ENCODE results near the gene ERO1A.

The ERO1A gene

DNA sequence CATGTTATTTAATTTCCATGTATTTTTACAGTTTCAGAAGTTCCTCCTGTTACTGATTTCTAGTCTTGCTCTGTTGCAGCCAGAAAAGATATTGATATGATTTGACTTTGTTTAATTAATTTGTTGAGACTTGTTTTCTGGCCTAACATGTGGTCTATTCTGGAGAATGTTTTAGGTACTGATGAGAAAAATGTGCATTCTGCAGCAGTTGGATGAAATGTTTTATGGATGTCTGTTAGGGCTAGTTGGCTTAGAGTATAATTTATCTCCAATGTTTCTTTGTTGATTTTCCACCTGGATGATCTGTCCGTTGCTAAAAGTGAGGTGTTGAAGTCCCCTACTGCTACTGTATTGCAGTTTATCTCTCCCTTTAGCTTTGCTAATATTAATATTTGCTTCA lies 88.3 kb downstream of the ERO1A start:
- DNase-seq (ENCODE audit: low spot score), result no peak

DNA sequence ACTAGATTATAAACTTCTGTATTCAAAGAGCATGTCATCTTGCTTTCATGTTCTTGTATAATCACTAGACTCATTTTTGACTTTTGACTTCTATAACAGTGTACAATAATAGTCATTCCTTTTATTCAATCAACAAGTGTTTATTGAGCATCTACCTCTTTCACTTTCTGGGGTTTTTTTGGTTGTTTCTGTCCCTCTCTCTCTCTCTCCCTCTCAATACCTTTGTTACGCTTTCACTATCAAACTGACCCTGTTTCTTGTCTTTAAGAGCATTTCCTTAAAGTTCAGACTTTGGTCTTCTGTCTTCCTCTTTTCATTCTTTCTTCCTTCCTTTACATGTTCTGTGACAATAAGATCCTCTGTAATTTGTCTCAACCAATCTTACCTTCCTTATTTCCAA lies 93.2 kb downstream of the ERO1A start:
- no peak for DNase-seq (ENCODE audit: low spot score)

DNA sequence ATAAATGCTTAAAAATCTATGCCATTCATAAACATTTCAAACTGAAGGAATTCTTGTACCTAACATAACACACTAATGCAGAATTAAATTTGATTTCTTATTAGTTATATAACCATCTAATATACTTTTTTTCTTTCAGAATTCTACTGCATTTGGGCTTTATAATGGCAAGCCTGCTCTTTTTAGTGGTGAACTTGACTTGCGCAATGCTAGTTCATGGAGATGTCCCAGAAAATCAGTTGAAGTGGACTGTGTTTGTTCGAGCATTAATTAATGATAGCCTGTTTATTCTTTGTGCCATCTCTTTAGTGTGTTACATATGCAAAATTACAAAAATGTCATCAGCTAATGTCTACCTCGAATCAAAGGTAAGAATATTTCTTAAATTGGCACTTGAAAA lies 95.4 kb downstream of the ERO1A start:
- DNase-seq (ENCODE audit: low spot score), result no peak

DNA sequence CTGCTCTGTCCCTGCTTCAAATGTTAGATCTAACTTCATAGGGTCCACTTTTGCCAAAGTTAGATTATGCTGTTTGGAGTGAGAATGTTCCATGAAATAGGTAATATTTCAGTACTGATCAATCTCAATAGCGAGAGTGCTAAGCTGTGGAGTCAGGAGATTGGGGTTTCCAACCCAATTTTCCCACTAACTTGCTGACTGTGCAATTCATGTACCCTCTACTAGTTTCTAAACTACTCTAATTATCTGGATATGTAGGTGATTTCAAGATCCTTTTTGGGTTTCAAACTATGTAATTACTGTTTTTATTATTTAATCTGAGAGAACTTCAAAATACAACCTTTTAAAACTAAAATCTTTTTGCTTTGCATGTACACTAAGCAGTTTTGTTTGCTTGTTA lies 96.8 kb downstream of the ERO1A start:
- no peak for DNase-seq (ENCODE audit: low spot score)

DNA sequence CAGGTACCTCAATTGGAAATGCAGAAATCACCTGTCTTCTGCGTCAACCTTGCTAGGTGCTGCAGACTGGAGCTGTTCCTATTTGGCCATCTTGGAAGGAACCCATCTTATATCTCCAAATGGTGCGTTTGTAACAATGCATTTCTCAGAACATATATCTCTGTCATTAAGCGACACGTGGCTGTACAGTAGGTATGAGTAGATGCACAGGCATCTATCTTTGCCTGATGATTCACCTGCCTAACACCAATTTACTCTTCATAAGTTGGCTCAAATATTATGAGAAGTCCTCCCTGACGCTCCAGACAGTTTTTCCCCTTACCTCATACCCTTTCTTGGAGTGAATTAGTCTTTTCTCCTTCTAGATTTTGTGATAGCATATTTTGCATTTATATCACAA lies 98.5 kb downstream of the ERO1A start:
- no peak for DNase-seq (ENCODE audit: low spot score)

DNA sequence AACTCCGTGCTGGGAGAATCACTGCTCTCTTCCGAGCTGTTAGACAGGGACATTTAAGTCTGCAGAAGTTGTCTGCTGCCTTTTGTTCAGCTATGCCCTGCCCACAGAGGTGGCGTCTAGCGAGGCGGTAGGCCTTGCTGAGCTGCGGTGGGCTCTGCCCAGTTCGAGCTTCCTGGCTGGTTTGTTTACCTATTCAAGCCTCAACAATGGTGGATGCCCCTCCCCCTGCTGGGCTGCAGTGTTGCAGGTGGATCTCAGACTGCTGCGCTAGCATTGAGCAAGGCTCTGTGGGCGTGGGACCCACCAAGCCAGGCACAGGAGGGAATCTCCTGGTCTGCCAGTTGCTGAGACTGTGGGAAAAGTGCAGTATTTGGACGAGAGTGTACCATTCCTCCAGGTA lies 99.0 kb downstream of the ERO1A start:
- no peak for DNase-seq (ENCODE audit: low spot score)

DNA sequence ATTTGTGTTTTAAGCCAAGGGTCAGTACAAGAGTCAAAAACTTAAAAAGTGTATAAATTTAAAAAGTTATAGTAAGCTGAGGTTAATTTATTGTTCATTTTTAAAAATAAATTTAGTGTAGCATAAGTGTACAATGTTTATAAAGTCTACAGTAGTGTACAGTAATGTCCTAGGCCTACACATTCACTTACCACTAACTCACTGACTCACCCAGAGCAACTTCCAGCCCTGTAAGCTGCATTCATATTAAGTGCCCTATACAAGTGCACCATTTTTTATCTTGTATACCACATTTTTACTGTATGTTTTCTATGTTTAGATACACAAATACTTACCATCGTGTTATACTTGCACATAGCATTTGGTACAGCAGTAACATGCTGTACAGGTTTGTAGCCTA lies 105.0 kb downstream of the ERO1A start:
- DNase-seq (ENCODE audit: low spot score), result no peak
